ENCODE data around the gene ANAPC4.
A peak's percentile ranks its signal among the peaks of the same experiment; 100 is the strongest.

The ANAPC4 gene

GRCh38 chr4:25441519-25442117, 64.6 kb downstream of the ANAPC4 start:
- Mint-ChIP-seq H3K4me3 (no peak overlapping the region), H3K9me3 (peaks cover 7% of the 10 kb centered on the region), H3K4me1 (peaks cover 2% of the 10 kb centered on the region), H3K27me3 (ENCODE audit: low read depth, poor library complexity) (peaks cover 2% of the 10 kb centered on the region), H3K27ac (no peak overlapping the region), H3K36me3 (ENCODE audit: low read depth) (no peaks in the 10 kb centered on the region)
- peak; percentile 64 for DNase-seq
- TF ChIP-seq, protein P1, sequence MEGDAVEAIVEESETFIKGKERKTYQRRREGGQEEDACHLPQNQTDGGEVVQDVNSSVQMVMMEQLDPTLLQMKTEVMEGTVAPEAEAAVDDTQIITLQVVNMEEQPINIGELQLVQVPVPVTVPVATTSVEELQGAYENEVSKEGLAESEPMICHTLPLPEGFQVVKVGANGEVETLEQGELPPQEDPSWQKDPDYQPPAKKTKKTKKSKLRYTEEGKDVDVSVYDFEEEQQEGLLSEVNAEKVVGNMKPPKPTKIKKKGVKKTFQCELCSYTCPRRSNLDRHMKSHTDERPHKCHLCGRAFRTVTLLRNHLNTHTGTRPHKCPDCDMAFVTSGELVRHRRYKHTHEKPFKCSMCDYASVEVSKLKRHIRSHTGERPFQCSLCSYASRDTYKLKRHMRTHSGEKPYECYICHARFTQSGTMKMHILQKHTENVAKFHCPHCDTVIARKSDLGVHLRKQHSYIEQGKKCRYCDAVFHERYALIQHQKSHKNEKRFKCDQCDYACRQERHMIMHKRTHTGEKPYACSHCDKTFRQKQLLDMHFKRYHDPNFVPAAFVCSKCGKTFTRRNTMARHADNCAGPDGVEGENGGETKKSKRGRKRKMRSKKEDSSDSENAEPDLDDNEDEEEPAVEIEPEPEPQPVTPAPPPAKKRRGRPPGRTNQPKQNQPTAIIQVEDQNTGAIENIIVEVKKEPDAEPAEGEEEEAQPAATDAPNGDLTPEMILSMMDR (IDR thresholded peaks at IDR 0.05), result peak; percentile 61

DNA sequence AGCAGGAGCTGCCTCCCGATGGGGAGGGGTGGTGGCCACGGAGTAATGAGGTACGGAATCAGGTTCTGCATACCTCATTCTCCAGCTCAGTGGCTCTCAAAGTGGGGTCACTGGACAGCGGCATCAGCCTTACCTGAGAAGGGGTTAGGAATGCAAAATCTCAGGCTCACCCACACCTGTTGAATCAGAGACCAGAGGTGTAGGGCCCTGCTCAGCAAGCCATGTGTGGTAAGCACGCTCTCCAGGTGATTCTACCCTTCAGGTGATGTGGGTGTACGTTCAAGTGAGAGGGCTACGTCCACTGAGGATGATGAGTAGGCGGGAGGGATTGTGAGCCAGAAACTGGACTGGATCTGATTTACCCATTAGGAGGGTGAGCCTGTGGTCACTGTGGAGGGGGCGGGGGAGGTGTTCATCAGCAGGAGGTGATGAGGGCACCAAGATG, 65.8 kb downstream of the ANAPC4 start:
- no peaks in the 10 kb centered on the region for H3K36me3 Mint-ChIP-seq (ENCODE audit: low read depth)
- peaks cover 7% of the 10 kb centered on the region for H3K9me3 Mint-ChIP-seq
- H3K4me3 Mint-ChIP-seq, result no peak overlapping the region
- TF ChIP-seq, protein P1 (IDR thresholded peaks at IDR 0.05), result no peak
- peaks cover 5% of the 10 kb centered on the region for H3K4me1 Mint-ChIP-seq
- no peak overlapping the region for H3K27ac Mint-ChIP-seq
- H3K27me3 Mint-ChIP-seq (ENCODE audit: low read depth, poor library complexity), result peaks cover 3% of the 10 kb centered on the region
- no peak for DNase-seq

DNA sequence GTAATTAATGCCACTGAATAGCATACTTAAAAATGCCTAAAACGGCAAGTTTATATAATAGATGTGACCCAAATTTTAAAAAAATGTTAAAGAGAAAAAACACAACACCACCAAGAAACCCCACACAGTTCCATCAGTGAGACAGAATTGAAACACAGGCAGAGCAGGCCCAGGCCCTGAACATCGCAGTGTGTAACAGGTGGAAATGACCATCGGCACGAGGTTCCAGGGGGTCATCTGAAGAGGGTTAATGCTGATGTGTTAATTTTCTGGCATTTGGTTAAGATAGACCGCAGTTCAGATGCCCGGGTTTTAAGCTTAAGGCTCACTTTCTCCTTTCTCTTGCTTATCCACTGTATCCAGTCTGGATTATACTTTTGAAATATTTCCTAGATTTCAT, 66.8 kb downstream of the ANAPC4 start:
- peaks cover 5% of the 10 kb centered on the region for H3K4me1 Mint-ChIP-seq
- H3K4me3 Mint-ChIP-seq, result no peak overlapping the region
- peaks cover 3% of the 10 kb centered on the region for H3K27me3 Mint-ChIP-seq (ENCODE audit: low read depth, poor library complexity)
- peaks cover 5% of the 10 kb centered on the region for H3K9me3 Mint-ChIP-seq
- no peak overlapping the region for H3K27ac Mint-ChIP-seq
- H3K36me3 Mint-ChIP-seq (ENCODE audit: low read depth), result no peaks in the 10 kb centered on the region
- DNase-seq, result no peak
- TF ChIP-seq, protein P1 (IDR thresholded peaks at IDR 0.05), result no peak

GRCh38 chr4:25446611-25447010, 69.5 kb downstream of the ANAPC4 start:
- no peaks in the 10 kb centered on the region for H3K36me3 Mint-ChIP-seq (ENCODE audit: low read depth)
- no peaks in the 10 kb centered on the region for H3K9me3 Mint-ChIP-seq
- peaks cover 5% of the 10 kb centered on the region for H3K4me1 Mint-ChIP-seq
- no peak for DNase-seq
- H3K4me3 Mint-ChIP-seq, result no peak overlapping the region
- peaks cover 14% of the 10 kb centered on the region for H3K27me3 Mint-ChIP-seq (ENCODE audit: low read depth, poor library complexity)
- no peak overlapping the region for H3K27ac Mint-ChIP-seq
- TF ChIP-seq, protein P1 (IDR thresholded peaks at IDR 0.05), result no peak

DNA sequence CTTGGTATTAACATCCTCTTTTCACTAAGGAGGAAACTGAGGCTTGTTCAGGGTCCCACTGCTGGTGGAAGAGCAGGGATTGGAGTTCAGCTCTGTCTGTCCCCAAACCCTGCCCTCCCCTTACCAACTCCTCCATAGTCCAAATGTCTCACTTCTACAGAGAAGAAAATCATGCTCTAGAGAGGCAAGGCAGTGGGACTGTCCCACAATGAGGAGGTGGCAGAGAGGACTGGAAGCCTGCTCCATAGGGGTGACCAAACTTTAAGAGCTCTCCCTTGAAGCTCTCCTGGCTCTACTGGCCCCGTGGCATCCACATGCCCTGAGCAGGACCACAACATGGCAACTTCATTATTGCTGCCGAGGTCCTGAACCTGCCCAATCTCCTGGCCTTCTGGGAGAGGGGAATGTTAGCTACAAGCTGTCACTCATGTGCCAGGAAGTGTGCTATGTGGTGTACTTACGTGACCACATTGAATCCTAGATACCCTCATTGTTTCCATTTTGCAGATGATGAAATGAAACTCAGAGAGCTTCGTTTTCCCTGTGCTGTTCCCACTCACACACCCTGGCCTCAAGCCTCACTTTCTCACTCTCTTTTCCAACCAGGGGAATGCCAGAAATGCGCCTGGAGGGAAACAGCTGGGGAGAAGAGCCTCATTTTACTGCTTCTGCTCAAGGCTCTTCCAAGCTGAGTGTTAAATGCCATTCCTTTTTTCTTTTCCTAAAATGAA, 71.5 kb downstream of the ANAPC4 start:
- no peak overlapping the region for H3K4me3 Mint-ChIP-seq
- TF ChIP-seq, protein P1 (IDR thresholded peaks at IDR 0.05), result no peak
- H3K9me3 Mint-ChIP-seq, result no peaks in the 10 kb centered on the region
- H3K27me3 Mint-ChIP-seq (ENCODE audit: low read depth, poor library complexity), result peaks cover 19% of the 10 kb centered on the region
- no peak for DNase-seq
- peaks cover 5% of the 10 kb centered on the region for H3K4me1 Mint-ChIP-seq
- H3K36me3 Mint-ChIP-seq (ENCODE audit: low read depth), result no peaks in the 10 kb centered on the region
- H3K27ac Mint-ChIP-seq, result no peak overlapping the region

- no peak for DNase-seq
- Mint-ChIP-seq H3K27me3 (ENCODE audit: low read depth, poor library complexity) (peaks cover 19% of the 10 kb centered on the region), H3K4me3 (no peak overlapping the region), H3K36me3 (ENCODE audit: low read depth) (no peaks in the 10 kb centered on the region), H3K4me1 (peaks cover 5% of the 10 kb centered on the region), H3K9me3 (no peaks in the 10 kb centered on the region), H3K27ac (no peak overlapping the region)
- TF ChIP-seq, protein P1 (IDR thresholded peaks at IDR 0.05), result no peak
These were observed 72.2 kb downstream of the ANAPC4 start for GRCh38 chr4:25449270-25449669.
